ES-I3 (cell line): ENCODE data around the gene AGAP1.

ENCODE experiments used
- H3K36me3 ChIP-seq: 2 replicates; pipeline ENCODE4 v1.6.1; 2013; ENCODE audit warnings: mild to moderate bottlenecking, low read length, control low read depth, moderate library complexity; ENCODE audit not compliant: insufficient read depth
- H3K4me1 ChIP-seq: 2 replicates; pipeline ENCODE4 v1.6.1; 2013; ENCODE audit warnings: mild to moderate bottlenecking, control low read depth, low read length; ENCODE audit not compliant: insufficient read depth
- H3K9ac ChIP-seq: 2 replicates; pipeline ENCODE4 v1.6.1; 2013; ENCODE audit warnings: low read depth, mild to moderate bottlenecking, low read length, moderate library complexity
- H3K9me3 ChIP-seq: 2 replicates; pipeline ENCODE4 v1.6.1; 2013; ENCODE audit warnings: mild to moderate bottlenecking, low read length, moderate library complexity; ENCODE audit not compliant: control insufficient read depth, insufficient read depth

AGAP1 gene

GRCh38 chr2:236160366-236161081, 666.7 kb downstream of the AGAP1 start:
- H3K9me3 ChIP-seq = no peaks in the 10 kb centered on the region
- H3K4me1 ChIP-seq = peaks cover 24% of the 10 kb centered on the region
- no peak overlapping the region for H3K9ac ChIP-seq

GRCh38 chr2:236161082-236161462, 667.2 kb downstream of the AGAP1 start:
- H3K9ac ChIP-seq = no peak overlapping the region
- H3K9me3 ChIP-seq = no peaks in the 10 kb centered on the region
- peaks cover 24% of the 10 kb centered on the region for H3K4me1 ChIP-seq
- no peaks in the 10 kb centered on the region for H3K36me3 ChIP-seq

More at GRCh38 chr2:236160366-236161081, 666.7 kb downstream of the AGAP1 start:
- no peaks in the 10 kb centered on the region for H3K36me3 ChIP-seq

GRCh38 chr2:236161531-236161930, 667.7 kb downstream of the AGAP1 start:
- no peaks in the 10 kb centered on the region for H3K9me3 ChIP-seq
- H3K36me3 ChIP-seq = no peaks in the 10 kb centered on the region

GRCh38 chr2:236162031-236162845, 668.4 kb downstream of the AGAP1 start:
- H3K9me3 ChIP-seq = no peaks in the 10 kb centered on the region
- 0 out of 2 replicates have a peak overlapping the region, but pooled peaks have one; percentile 3 for H3K9ac ChIP-seq
- no peaks in the 10 kb centered on the region for H3K36me3 ChIP-seq
- H3K4me1 ChIP-seq = peaks cover 24% of the 10 kb centered on the region

More at GRCh38 chr2:236161531-236161930, 667.7 kb downstream of the AGAP1 start:
- Histone ChIP-seq H3K4me1 (peaks cover 24% of the 10 kb centered on the region), H3K9ac (no peak overlapping the region)

- H3K4me1 ChIP-seq = peaks cover 24% of the 10 kb centered on the region
Observed at GRCh38 chr2:236162882-236163470, 669.1 kb downstream of the AGAP1 start.

GRCh38 chr2:236163471-236164200, 669.8 kb downstream of the AGAP1 start:
- no peaks in the 10 kb centered on the region for H3K36me3 ChIP-seq
- H3K4me1 ChIP-seq = peaks cover 18% of the 10 kb centered on the region
- H3K9ac ChIP-seq = peak overlapping the region; percentile 74
- no peaks in the 10 kb centered on the region for H3K9me3 ChIP-seq

More at GRCh38 chr2:236162882-236163470, 669.1 kb downstream of the AGAP1 start:
- no peaks in the 10 kb centered on the region for H3K9me3 ChIP-seq
- no peaks in the 10 kb centered on the region for H3K36me3 ChIP-seq
- peak overlapping the region; percentile 74 for H3K9ac ChIP-seq

GRCh38 chr2:236164201-236164924, 670.5 kb downstream of the AGAP1 start:
- no peaks in the 10 kb centered on the region for H3K9me3 ChIP-seq
- H3K9ac ChIP-seq = peak overlapping the region; percentile 74
- no peaks in the 10 kb centered on the region for H3K36me3 ChIP-seq
- peaks cover 15% of the 10 kb centered on the region for H3K4me1 ChIP-seq

GRCh38 chr2:236164925-236165841, 671.3 kb downstream of the AGAP1 start:
- H3K9ac ChIP-seq = peak overlapping the region; percentile 74; the same call in 1 of the 2 replicates
- H3K4me1 ChIP-seq = peaks cover 15% of the 10 kb centered on the region
- H3K36me3 ChIP-seq = no peaks in the 10 kb centered on the region
- no peaks in the 10 kb centered on the region for H3K9me3 ChIP-seq

GRCh38 chr2:236165842-236166795, 672.3 kb downstream of the AGAP1 start:
- H3K4me1 ChIP-seq = peaks cover 18% of the 10 kb centered on the region
- no peaks in the 10 kb centered on the region for H3K9me3 ChIP-seq
- peak overlapping the region; percentile 65; the same call in 1 of the 2 replicates for H3K9ac ChIP-seq
- no peaks in the 10 kb centered on the region for H3K36me3 ChIP-seq

GRCh38 chr2:236166796-236167296, 673.0 kb downstream of the AGAP1 start:
- H3K36me3 ChIP-seq = no peaks in the 10 kb centered on the region
- no peaks in the 10 kb centered on the region for H3K9me3 ChIP-seq
- peaks cover 11% of the 10 kb centered on the region for H3K4me1 ChIP-seq
- peak overlapping the region; percentile 65 for H3K9ac ChIP-seq

GRCh38 chr2:236167297-236168109, 673.7 kb downstream of the AGAP1 start:
- H3K4me1 ChIP-seq = peaks cover 4% of the 10 kb centered on the region; the same call in 1 of the 2 replicates
- no peaks in the 10 kb centered on the region for H3K36me3 ChIP-seq
- H3K9me3 ChIP-seq = no peaks in the 10 kb centered on the region
- H3K9ac ChIP-seq = peak overlapping the region; percentile 65
